Adrenal gland (tissue), 12 donors: ENCODE results near the gene NR6A1. TPM values are rescaled to one million over a fixed set of nuclear protein-coding genes. Genes with fewer than 3 reads are reported as not detected.
"Not testable (repeated sequence)": the region's sequence is repeated elsewhere in the genome, so short reads cannot be mapped to it uniquely, and the experiment has no call there.

Experiments
- DNase-seq, 7 donors: peaks; one replicate each; pipeline ENCODE4 v3.0.0-alpha.2; 2019 to 2020
- H3K27ac ChIP-seq, 5 donors: fragments of 200-600 bp; sonication (generic) in 4 of 5; 1 replicate in 3 of 5; 2 replicates in 2 of 5; pipeline versions ENCODE4 v1.5.1 to v1.8.0; 2016 to 2020; ENCODE audit warnings: mild to moderate bottlenecking in 1 of 5
- H3K27me3 ChIP-seq: fragments of 200-600 bp; 2 replicates; pipeline ENCODE4 v1.8.0; 2021
- H3K36me3 ChIP-seq, 2 donors: fragments of 200-600 bp; replicated peaks in 1 of 2; 1 replicate in 1 of 2; 2 replicates in 1 of 2; pipeline versions ENCODE4 v1.5.1 to v1.8.0; 2018 to 2022
- H3K4me1 ChIP-seq, 2 donors: fragments of 200-600 bp; replicated peaks in 1 of 2; 1 replicate in 1 of 2; 2 replicates in 1 of 2; pipeline versions ENCODE4 v1.5.1 to v1.8.0; 2018 to 2021
- H3K4me3 ChIP-seq, 4 donors: fragments of 200-600 bp; sonication (generic) in 3 of 4; one replicate each; pipeline ENCODE4 v1.5.1; 2016 to 2018
- H3K9me3 ChIP-seq, 3 donors: fragments of 200-600 bp; sonication (generic) in 1 of 3; replicated peaks in 1 of 3; 1 replicate in 2 of 3; 2 replicates in 1 of 3; pipeline versions ENCODE4 v1.5.1 to v1.8.0; 2016 to 2021
- POLR2A ChIP-seq, 2 donors: fragments of 450-650 bp; IDR thresholded peaks; one replicate each; pipeline ENCODE4 v1.6.1; 2017; ENCODE audit warnings: antibody characterized with exemption in 2 of 2, mild to moderate bottlenecking in 2 of 2, moderate library complexity in 1 of 2
- WGBS, 4 donors: extraction: QIAGEN DNeasy Blood & Tissue Kit in 2 of 4; methylation state at CpG; one replicate each; pipeline versions ENCODE4 v1.1.5 to v1.1.7; 2013 to 2017; 5-methylcytosine and 5-hydroxymethylcytosine counted together
- intact Hi-C, 2 donors: fragments of 100-400 bp; cut with DNase I; formaldehyde crosslinking; loops; one replicate each; pipeline versions ENCODE4 v1.14.1 to v1.15.0; 2022 to 2023
- polyA plus RNA-seq, 3 donors: library from polyadenylated mRNA; stranded (reverse); fragments of 200-250 nt in 2 of 3; fragments of 350-450 nt in 1 of 3; fragmentation: Illumina TruSeq in 1 of 3; extraction: RNeasy Lipid Tissue Mini Kit (QIAGEN cat#74804) in 1 of 3; gene quantifications; one replicate each; pipeline ENCODE4 v1.2.3, GENCODE V29; 2013 to 2014
- total RNA-seq, 9 donors: library from RNA; depleted of rRNA in 4 of 9; stranded (reverse); fragments of >200 nt in 4 of 9; fragments of 120-200 nt in 1 of 9; fragmentation: NEBNext Ultra II Directional in 1 of 9; extraction: Animal tissue kit (Norgen Biotek cat#: 25700) in 1 of 9; gene quantifications; one replicate each; pipeline versions ENCODE4 v1.1.0 to v1.2.4, GENCODE V29; 2013 to 2023
- TF ChIP-seq, protein P1 (sequence below), 6 experiments: fragments of 450-650 bp in 4 of 6; fragments of 200-600 bp in 2 of 6; sonication (generic) in 1 of 6; IDR thresholded peaks; 1 replicate in 5 of 6; 2 replicates in 1 of 6; pipeline versions ENCODE4 v1.5.1 to v1.8.0; 2016 to 2021; ENCODE audit warnings: antibody characterized with exemption in 6 of 6, mild to moderate bottlenecking in 2 of 6, moderate library complexity in 1 of 6
- donor health status: healthy with polysubstance abuse.
- donor health status: Bipolar disorder and iron deficiency.
- donor health status: DM: yes; HTN: yes; CAD: no.
- donor health status: DM: no; HTN: no; CAD: no.
- donor health status: DM: no; HTN: no; CAD: no.
- donor health status: DM: yes; HTN: yes; CAD: no.

The NR6A1 gene
- total and polyA plus RNA-seq, 12 donors: 0.46 to 9.8 (median 1.5) TPM

DNA sequence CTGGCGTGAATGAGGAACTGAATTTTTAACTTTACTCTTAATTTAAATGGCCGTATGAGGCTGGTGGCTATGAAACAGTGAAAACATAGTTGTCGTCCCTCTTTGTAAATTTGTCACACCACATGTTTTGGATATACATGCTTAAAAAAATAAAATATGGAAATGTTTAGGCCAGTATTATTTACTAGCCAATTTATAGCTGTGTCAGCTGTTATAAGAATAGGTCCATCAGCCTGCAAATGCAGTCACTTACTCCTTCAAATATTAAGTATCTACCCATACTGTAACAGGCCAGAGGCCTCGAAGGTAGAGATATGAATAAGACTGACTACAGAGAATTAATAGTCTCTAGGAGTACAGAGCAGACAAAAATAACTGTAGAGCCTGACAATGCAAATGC lies 30.0 kb downstream of the NR6A1 start:
- TF ChIP-seq, protein P1, sequence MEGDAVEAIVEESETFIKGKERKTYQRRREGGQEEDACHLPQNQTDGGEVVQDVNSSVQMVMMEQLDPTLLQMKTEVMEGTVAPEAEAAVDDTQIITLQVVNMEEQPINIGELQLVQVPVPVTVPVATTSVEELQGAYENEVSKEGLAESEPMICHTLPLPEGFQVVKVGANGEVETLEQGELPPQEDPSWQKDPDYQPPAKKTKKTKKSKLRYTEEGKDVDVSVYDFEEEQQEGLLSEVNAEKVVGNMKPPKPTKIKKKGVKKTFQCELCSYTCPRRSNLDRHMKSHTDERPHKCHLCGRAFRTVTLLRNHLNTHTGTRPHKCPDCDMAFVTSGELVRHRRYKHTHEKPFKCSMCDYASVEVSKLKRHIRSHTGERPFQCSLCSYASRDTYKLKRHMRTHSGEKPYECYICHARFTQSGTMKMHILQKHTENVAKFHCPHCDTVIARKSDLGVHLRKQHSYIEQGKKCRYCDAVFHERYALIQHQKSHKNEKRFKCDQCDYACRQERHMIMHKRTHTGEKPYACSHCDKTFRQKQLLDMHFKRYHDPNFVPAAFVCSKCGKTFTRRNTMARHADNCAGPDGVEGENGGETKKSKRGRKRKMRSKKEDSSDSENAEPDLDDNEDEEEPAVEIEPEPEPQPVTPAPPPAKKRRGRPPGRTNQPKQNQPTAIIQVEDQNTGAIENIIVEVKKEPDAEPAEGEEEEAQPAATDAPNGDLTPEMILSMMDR (IDR thresholded peaks at IDR 0.05): no peak
- TF ChIP-seq POLR2A (IDR thresholded peaks at IDR 0.05): no peak
- Histone ChIP-seq H3K9me3 (no peaks in the 10 kb centered on the region), H3K27me3 (no peaks in the 10 kb centered on the region), H3K4me3 (no peak overlapping the region), H3K4me1 (peaks cover 0 to 5% of the 10 kb centered on the region in 2 donors), H3K27ac (no peak overlapping the region), H3K36me3 (no peaks in the 10 kb centered on the region)
- intact Hi-C loops: no loop called here
- 92 to 97% (median 94%) methylated on average over 4 of the region's 4 CpGs for WGBS, 4 donors
- no peak for DNase-seq

DNA sequence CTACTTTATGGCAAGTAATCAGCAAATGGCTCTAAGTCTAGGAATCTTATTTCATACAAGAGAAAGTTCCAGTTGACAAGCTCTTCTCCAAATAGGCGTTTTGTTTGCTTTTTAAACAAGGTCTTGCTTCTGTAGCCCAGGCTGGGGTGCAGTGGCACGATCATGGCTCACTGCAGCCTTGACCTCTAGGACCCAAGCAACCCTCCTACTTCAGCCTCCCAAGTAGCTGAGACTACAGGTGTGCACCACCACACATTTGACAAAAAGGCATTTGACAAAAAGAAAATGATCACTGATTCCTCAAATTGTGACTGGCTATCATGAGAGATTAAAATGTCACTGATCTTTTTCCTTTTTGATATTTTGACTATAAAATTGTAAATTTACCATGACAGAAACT lies 31.8 kb downstream of the NR6A1 start:
- no peak overlapping the region for H3K27ac ChIP-seq
- peaks cover 0 to 5% of the 10 kb centered on the region in 2 donors for H3K4me1 ChIP-seq
- DNase-seq: no peak
- WGBS, 4 donors: 75 to 86% (median 77%) methylated on average over 2 of the region's 2 CpGs
- no peak overlapping the region for H3K4me3 ChIP-seq
- TF ChIP-seq POLR2A (IDR thresholded peaks at IDR 0.05): no peak
- TF ChIP-seq, protein P1 (IDR thresholded peaks at IDR 0.05): no peak
- no peaks in the 10 kb centered on the region for H3K36me3 ChIP-seq
- no peaks in the 10 kb centered on the region for H3K27me3 ChIP-seq
- intact Hi-C loops: no loop called here
- no peaks in the 10 kb centered on the region for H3K9me3 ChIP-seq

DNA sequence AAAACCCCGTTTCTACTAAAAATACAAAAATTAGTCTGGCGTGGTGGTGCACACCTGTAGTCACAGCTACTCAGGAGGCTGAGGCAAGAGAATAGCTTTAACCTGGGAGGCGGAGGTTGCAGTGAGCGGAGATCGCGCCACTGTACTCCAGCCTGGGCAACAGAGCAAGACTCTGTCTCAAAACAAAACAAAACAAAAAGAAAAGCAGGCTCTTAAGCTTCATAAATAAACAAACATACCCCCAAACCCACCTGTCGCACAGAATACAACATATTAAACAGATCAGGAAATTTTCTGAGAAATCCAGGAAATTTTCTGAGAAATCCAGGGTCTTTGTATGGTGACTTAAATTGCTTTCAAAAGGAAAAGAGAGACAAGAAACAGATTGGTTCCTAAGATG lies 33.0 kb downstream of the NR6A1 start:
- DNase-seq, intact Hi-C loops, H3K27me3 ChIP-seq, H3K27ac ChIP-seq, H3K9me3 ChIP-seq, H3K4me3 ChIP-seq, H3K36me3 ChIP-seq, H3K4me1 ChIP-seq: not testable (repeated sequence)
- WGBS, 4 donors: 88 to 99% (median 96%) methylated on average over 7 of the region's 7 CpGs

DNA sequence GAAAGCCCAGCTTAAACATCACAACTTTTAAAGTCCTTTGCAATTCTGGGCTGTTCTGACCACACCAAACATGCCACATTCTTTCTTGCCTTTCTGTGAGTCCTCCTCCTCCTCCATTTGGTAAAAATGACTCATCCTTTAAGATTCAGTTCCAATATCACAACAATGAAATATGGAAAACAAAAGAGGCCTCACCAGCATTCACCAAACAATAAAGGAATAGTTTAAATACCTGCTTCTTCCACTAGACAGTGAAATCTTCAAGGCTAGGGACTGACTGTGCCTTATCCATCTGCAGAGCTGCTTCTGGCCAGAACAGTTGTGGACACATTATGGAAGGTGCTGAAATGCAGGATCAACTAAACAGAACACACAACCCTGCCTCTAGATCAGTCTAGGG lies 36.0 kb downstream of the NR6A1 start:
- intact Hi-C loops: no loop called here
- TF ChIP-seq, protein P1 (IDR thresholded peaks at IDR 0.05): no peak
- TF ChIP-seq POLR2A (IDR thresholded peaks at IDR 0.05): no peak
- Histone ChIP-seq H3K27ac (no peak overlapping the region), H3K27me3 (no peaks in the 10 kb centered on the region), H3K4me1 (no peaks in the 10 kb centered on the region), H3K9me3 (no peaks in the 10 kb centered on the region), H3K36me3 (no peaks in the 10 kb centered on the region), H3K4me3 (no peak overlapping the region)
- DNase-seq: no peak

DNA sequence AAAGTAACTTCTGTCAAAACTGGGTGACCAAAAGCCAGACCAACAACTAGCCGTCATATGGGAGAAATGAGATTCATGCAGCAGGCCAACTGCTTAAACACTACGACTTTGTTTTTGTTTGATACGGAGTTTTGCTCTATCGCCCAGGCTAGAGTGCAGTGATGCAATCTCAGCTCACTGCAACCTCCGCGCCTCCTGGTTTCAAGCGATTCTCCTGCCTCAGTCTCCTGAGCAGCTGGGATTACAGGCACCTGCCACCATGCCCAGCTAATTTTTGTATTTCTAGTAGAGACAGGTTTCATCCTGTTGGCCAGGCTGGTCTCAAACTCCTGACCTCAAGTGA lies 36.4 kb downstream of the NR6A1 start:
- intact Hi-C loops, H3K27me3 ChIP-seq, H3K4me1 ChIP-seq, H3K27ac ChIP-seq, DNase-seq, H3K36me3 ChIP-seq, H3K9me3 ChIP-seq, H3K4me3 ChIP-seq: not testable (repeated sequence)
- 93 to 95% (median 94%) methylated on average over 7 of the region's 7 CpGs for WGBS, 4 donors
